ENCODE results near the gene SIX2.

GRCh38 chr2:45043174-45043573 lies 33.9 kb upstream of the SIX2 start:
- no peak for TF ChIP-seq CTCF (IDR thresholded peaks at IDR 0.05)
- no peak for TF ChIP-seq POLR2A (IDR thresholded peaks at IDR 0.05)
- no peak for TF ChIP-seq EP300 (IDR thresholded peaks at IDR 0.05; ENCODE audit: low read depth)
- no peak for TF ChIP-seq POLR2AphosphoS5 (IDR thresholded peaks at IDR 0.05)
